OCI-LY3 (cell line): ENCODE measurements around the gene RPS6KA2.

Experiments
- H2AFZ ChIP-seq: fragments of 200-600, 300-600 bp; shearing (Covaris generic); 2 replicates; pipeline ENCODE4 v1.6.0; 2014; ENCODE audit warnings: antibody characterized with exemption, low read depth, low read length
- H3K27ac ChIP-seq: fragments of 200-600, 300-600 bp; sonication (generic); 2 replicates; pipeline ENCODE4 v1.5.1; 2014; ENCODE audit warnings: mild to moderate bottlenecking, low read length, moderate library complexity, mixed read lengths
- H3K27me3 ChIP-seq: fragments of 200-600, 300-600 bp; sonication (generic); 2 replicates; pipeline ENCODE4 v1.6.1; 2014; ENCODE audit warnings: low read depth, low read length, mixed read lengths
- H3K36me3 ChIP-seq: fragments of 200-600, 300-600 bp; sonication (generic); replicated peaks from 2 replicates; pipeline ENCODE3; 2014; ENCODE audit warnings: low read depth, low read length, mixed read lengths
- H3K4me1 ChIP-seq: fragments of 300-600, 200-600 bp; sonication (generic); 2 replicates; pipeline ENCODE4 v1.6.1; 2014; ENCODE audit warnings: low read length, mixed read lengths
- H3K4me2 ChIP-seq: fragments of 200-600, 300-600 bp; sonication (generic); 2 replicates; pipeline ENCODE4 v1.6.1; 2014; ENCODE audit warnings: low read length, mixed read lengths
- H3K4me3 ChIP-seq: fragments of 300-600, 200-600 bp; sonication (generic); 2 replicates; pipeline ENCODE4 v1.5.1; 2014; ENCODE audit warnings: antibody characterized with exemption, mild to moderate bottlenecking, low read length, moderate library complexity
- H3K79me2 ChIP-seq: fragments of 300-600, 200-600 bp; shearing (Covaris generic); 2 replicates; pipeline ENCODE4 v1.6.1; 2014; ENCODE audit warnings: mild to moderate bottlenecking, low read length, mixed read lengths
- H3K9ac ChIP-seq: fragments of 300-600, 200-600 bp; shearing (Covaris generic); 2 replicates; pipeline ENCODE4 v1.6.0; 2014; ENCODE audit warnings: mild to moderate bottlenecking, low read length, moderate library complexity
- H3K9me3 ChIP-seq: fragments of 200-600, 300-600 bp; shearing (Covaris generic); 2 replicates; pipeline ENCODE4 v1.6.1; 2014; ENCODE audit warnings: low read length, mixed read lengths; ENCODE audit not compliant: insufficient read depth
- H4K20me1 ChIP-seq: fragments of 200-600, 300-600 bp; sonication (generic); 2 replicates; pipeline ENCODE4 v1.6.1; 2016; ENCODE audit warnings: low read length, mixed read lengths; ENCODE audit not compliant: insufficient read depth
- CTCF ChIP-seq: fragments of 200-600, 300-600 bp; sonication (generic); IDR thresholded peaks from 2 replicates; pipeline ENCODE4 v1.5.1; 2014; ENCODE audit warnings: antibody characterized with exemption, low read length, low read depth
- EZH2phosphoT487 ChIP-seq: fragments of 200-600 bp; shearing (Covaris generic); IDR thresholded peaks from 2 replicates; pipeline ENCODE4 v1.6.1; 2018; ENCODE audit warnings: antibody characterized with exemption, mixed run types, low read depth

RPS6KA2 gene

GRCh38 chr6:166575205-166575604 is 51.8 kb downstream of the RPS6KA2 start:
- Histone ChIP-seq H3K27ac (no peak overlapping the region), H3K79me2 (no peaks in the 10 kb centered on the region), H2AFZ (no peak overlapping the region), H3K9me3 (no peaks in the 10 kb centered on the region), H3K36me3 (no peaks in the 10 kb centered on the region), H3K4me3 (no peak overlapping the region), H3K27me3 (no peaks in the 10 kb centered on the region), H3K4me1 (no peaks in the 10 kb centered on the region), H3K9ac (no peak overlapping the region), H3K4me2 (no peak overlapping the region), H4K20me1 (no peaks in the 10 kb centered on the region)
- no peak for TF ChIP-seq EZH2phosphoT487
- TF ChIP-seq CTCF: no peak

- H3K9me3 ChIP-seq: no peaks in the 10 kb centered on the region
- no peaks in the 10 kb centered on the region for H3K27me3 ChIP-seq
- no peak overlapping the region for H3K27ac ChIP-seq
- no peaks in the 10 kb centered on the region for H3K79me2 ChIP-seq
- H3K4me3 ChIP-seq: no peak overlapping the region
- H3K36me3 ChIP-seq: no peaks in the 10 kb centered on the region
- H4K20me1 ChIP-seq: no peaks in the 10 kb centered on the region
- H3K9ac ChIP-seq: no peak overlapping the region
- no peaks in the 10 kb centered on the region for H3K4me1 ChIP-seq
- no peak overlapping the region for H2AFZ ChIP-seq
- H3K4me2 ChIP-seq: no peak overlapping the region
- TF ChIP-seq EZH2phosphoT487: no peak
- no peak for TF ChIP-seq CTCF
These were observed 53.4 kb downstream of the RPS6KA2 start for GRCh38 chr6:166573511-166574216.

GRCh38 chr6:166572370-166573261 is 54.4 kb downstream of the RPS6KA2 start:
- H2AFZ ChIP-seq: no peak overlapping the region
- H3K27ac ChIP-seq: no peak overlapping the region
- H3K27me3 ChIP-seq: no peaks in the 10 kb centered on the region
- H4K20me1 ChIP-seq: no peaks in the 10 kb centered on the region
- H3K4me2 ChIP-seq: no peak overlapping the region
- no peaks in the 10 kb centered on the region for H3K4me1 ChIP-seq
- no peaks in the 10 kb centered on the region for H3K36me3 ChIP-seq
- no peaks in the 10 kb centered on the region for H3K9me3 ChIP-seq
- no peak overlapping the region for H3K9ac ChIP-seq
- no peaks in the 10 kb centered on the region for H3K79me2 ChIP-seq
- no peak for TF ChIP-seq EZH2phosphoT487
- TF ChIP-seq CTCF: no peak
- no peak overlapping the region for H3K4me3 ChIP-seq
